IMR-90 (cell line): ENCODE measurements around the gene CEACAM21. TPM values are rescaled to one million over a fixed set of nuclear protein-coding genes. Genes with fewer than 3 reads are reported as not detected.

Experiments
- ATAC-seq: fragments of 200-7000 bp; cut with Tn5 transposase; 2 replicates; pipeline ENCODE4 v1.9.1; 2020; ENCODE audit warnings: low read depth, mild to moderate bottlenecking, moderate library complexity
- BruUV-seq: library from RNA; stranded (reverse); fragments of 400-500 nt; replicated peaks from 2 replicates; lab custom pipeline; 2021; lab: Mats Ljungman, UMichigan
- CTCF ChIA-PET: fragments of 300-600 bp; formaldehyde crosslinking; extraction: SDS; loops from one replicate; lab custom pipeline; 2021; ENCODE audit warnings: antibody characterized with exemption; lab: Yijun Ruan, JAX
- POLR2A ChIA-PET: fragments of 300-600 bp; sonication (Branson Sonifier 250); formaldehyde crosslinking; loops from one replicate; lab custom pipeline; 2022; ENCODE audit warnings: antibody characterized with exemption; ENCODE audit not compliant: unreplicated experiment; lab: Charles Lee
- DNase-seq: peaks from one replicate; pipeline ENCODE4 v3.0.0; 2013
- H2AFZ ChIP-seq: replicated peaks from 2 replicates; pipeline ENCODE3; 2013; ENCODE audit warnings: low read length, mild to moderate bottlenecking; ENCODE audit not compliant: poor library complexity
- H2AK5ac ChIP-seq: 2 replicates; pipeline ENCODE4 v1.6.1; 2013; ENCODE audit warnings: low read depth, low read length, inconsistent platforms
- H2AK9ac ChIP-seq: replicated peaks from 2 replicates; pipeline ENCODE3; 2013; ENCODE audit warnings: mild to moderate bottlenecking, low read depth, low read length, moderate library complexity; ENCODE audit not compliant: poor library complexity
- H2BK120ac ChIP-seq: 2 replicates; pipeline ENCODE4 v1.6.1; 2013; ENCODE audit warnings: low read depth, low read length, inconsistent platforms
- H2BK15ac ChIP-seq: 3 replicates; pipeline ENCODE4 v1.6.1; 2013; ENCODE audit warnings: low read depth, low read length, inconsistent platforms
- H2BK20ac ChIP-seq: 2 replicates; pipeline ENCODE4 v1.6.1; 2013; ENCODE audit warnings: low read depth, mild to moderate bottlenecking, inconsistent platforms, low read length, moderate library complexity
- H2BK5ac ChIP-seq: 2 replicates; pipeline ENCODE4 v1.6.1; 2013; ENCODE audit warnings: mild to moderate bottlenecking, low read depth, low read length, inconsistent platforms; ENCODE audit not compliant: poor library complexity, severe bottlenecking
- H3K14ac ChIP-seq: replicated peaks from 2 replicates; pipeline ENCODE4 v1.6.1; 2013; ENCODE audit warnings: low read depth, low read length, inconsistent platforms
- H3K18ac ChIP-seq: 2 replicates; pipeline ENCODE4 v1.6.1; 2013; ENCODE audit warnings: low read depth, low read length, control low read depth
- H3K23ac ChIP-seq: 2 replicates; pipeline ENCODE4 v1.6.1; 2013; ENCODE audit warnings: low read depth, low read length, inconsistent platforms
- H3K27ac ChIP-seq: 2 replicates; pipeline ENCODE4 v1.5.1; 2013; ENCODE audit warnings: mild to moderate bottlenecking, control low read depth, low read length; ENCODE audit not compliant: insufficient read depth
- H3K27me3 ChIP-seq: 2 replicates; pipeline ENCODE4 v1.6.1; 2013; ENCODE audit warnings: low read length; ENCODE audit not compliant: control insufficient read depth, insufficient read depth
- H3K36me3 ChIP-seq: 2 replicates; pipeline ENCODE4 v1.6.1; 2013; ENCODE audit warnings: low read length, mixed read lengths; ENCODE audit not compliant: control insufficient read depth, insufficient read depth
- H3K4ac ChIP-seq: 2 replicates; pipeline ENCODE4 v1.6.1; 2013; ENCODE audit warnings: low read depth, low read length, inconsistent platforms
- H3K4me1 ChIP-seq: 2 replicates; pipeline ENCODE4 v1.6.1; 2013; ENCODE audit warnings: low read length, mixed read lengths; ENCODE audit not compliant: control insufficient read depth, insufficient read depth
- H3K4me2 ChIP-seq: 2 replicates; pipeline ENCODE4 v1.6.1; 2013; ENCODE audit warnings: low read depth, mild to moderate bottlenecking, control low read depth, low read length, moderate library complexity
- H3K4me3 ChIP-seq: 2 replicates; pipeline ENCODE4 v1.5.1; 2013; ENCODE audit warnings: low read depth, mild to moderate bottlenecking, control low read depth, low read length, moderate library complexity; ENCODE audit not compliant: insufficient read depth
- H3K56ac ChIP-seq: 2 replicates; pipeline ENCODE4 v1.6.1; 2013; ENCODE audit warnings: low read length, inconsistent platforms; ENCODE audit not compliant: insufficient read depth; ENCODE audit errors: extremely low read depth
- H3K79me1 ChIP-seq, 2 experiments: 2 replicates each; pipeline ENCODE4 v1.6.1; 2013; ENCODE audit warnings: low read length in 2 of 2, inconsistent platforms in 1 of 2, low read depth in 1 of 2
- H3K9ac ChIP-seq: 2 replicates; pipeline ENCODE4 v1.6.1; 2013; ENCODE audit warnings: low read depth, low read length, control low read depth
- H3K9me1 ChIP-seq: 2 replicates; pipeline ENCODE4 v1.6.1; 2013; ENCODE audit warnings: low read length, inconsistent platforms; ENCODE audit not compliant: insufficient read depth
- H3K9me3 ChIP-seq: 2 replicates; pipeline ENCODE4 v1.6.1; 2013; ENCODE audit warnings: low read length; ENCODE audit not compliant: control insufficient read depth, insufficient read depth
- H4K20me1 ChIP-seq: 2 replicates; pipeline ENCODE4 v1.6.1; 2013; ENCODE audit warnings: low read length, inconsistent platforms; ENCODE audit not compliant: insufficient read depth
- H4K5ac ChIP-seq: 2 replicates; pipeline ENCODE4 v1.6.1; 2013; ENCODE audit warnings: mild to moderate bottlenecking, low read depth, low read length, control low read depth
- H4K8ac ChIP-seq, 2 experiments: 2 replicates each; pipeline ENCODE4 v1.6.1; 2013; ENCODE audit warnings: low read depth in 2 of 2, low read length in 2 of 2, control low read depth in 1 of 2, inconsistent platforms in 1 of 2
- H4K91ac ChIP-seq: 2 replicates; pipeline ENCODE4 v1.6.1; 2013; ENCODE audit warnings: low read depth, low read length, inconsistent platforms; ENCODE audit not compliant: insufficient read depth
- BHLHE40 ChIP-seq: fragments of 150-350 bp; IDR thresholded peaks from 2 replicates; pipeline ENCODE4 v1.6.1; 2016; ENCODE audit warnings: mild to moderate bottlenecking, low read depth, low read length
- CHD1 ChIP-seq: IDR thresholded peaks from 2 replicates; pipeline ENCODE4 v1.6.1; 2012; ENCODE audit warnings: low read depth, low read length, improper control_type of control experiment
- CTCF ChIP-seq: conservative IDR thresholded peaks from 2 replicates; pipeline ENCODE4 v1.5.1; 2012; ENCODE audit warnings: mild to moderate bottlenecking, low read depth, low read length, improper control_type of control experiment
- MAZ ChIP-seq: IDR thresholded peaks from 2 replicates; pipeline ENCODE4 v1.6.1; 2012; ENCODE audit warnings: low read depth, mild to moderate bottlenecking, low read length, improper control_type of control experiment, moderate library complexity, borderline replicate concordance
- POLR2A ChIP-seq: IDR thresholded peaks from 2 replicates; pipeline ENCODE4 v1.6.1; 2012; ENCODE audit warnings: mild to moderate bottlenecking, low read depth, low read length
- RAD21 ChIP-seq: IDR thresholded peaks from 2 replicates; pipeline ENCODE4 v1.6.1; 2012; ENCODE audit warnings: low read length, improper control_type of control experiment
- RCOR1 ChIP-seq: IDR thresholded peaks from 2 replicates; pipeline ENCODE4 v1.6.1; 2012; ENCODE audit warnings: mild to moderate bottlenecking, low read length, improper control_type of control experiment; ENCODE audit not compliant: insufficient replicate concordance
- SMC3 ChIP-seq: fragments of 150-350 bp; IDR thresholded peaks from 2 replicates; pipeline ENCODE4 v1.6.1; 2016; ENCODE audit warnings: low read depth, mild to moderate bottlenecking, antibody characterized with exemption, low read length, moderate library complexity
- WGBS, 2 experiments: methylation state at CpG; one replicate each; pipeline versions ENCODE4 v1.1.5 to v1.1.7; 2013; ENCODE audit warnings: missing lambda C conversion rate in 2 of 2; ENCODE audit not compliant: insufficient read length in 1 of 2; ENCODE audit errors: extremely low coverage in 2 of 2; 5-methylcytosine and 5-hydroxymethylcytosine counted together
- dilution Hi-C: fragments of 300-500 bp; cut with HindIII; formaldehyde crosslinking; loops from one replicate; pipeline ENCODE4 v1.14.3; 2018; ENCODE audit warnings: low sequenced_read_pairs; ENCODE audit not compliant: unreplicated experiment
- in situ Hi-C: fragments of 300-500 bp; cut with MboI; formaldehyde crosslinking; loops from 3 replicates; pipeline ENCODE4 v1.14.3; 2019; ENCODE audit warnings: low sequenced_read_pairs, inconsistent platforms, mixed read lengths
- intact Hi-C: fragments of 100-400 bp; cut with micrococcal nuclease; formaldehyde crosslinking; loops from 2 replicates; pipeline ENCODE4 v1.10.0; 2022
- polyA plus RNA-seq, 3 experiments: library from polyadenylated mRNA; depleted of rRNA; stranded (reverse); fragments of >200 nt; gene quantifications; 2 replicates each; pipeline ENCODE4 v1.2.3, GENCODE V29; 2012; ENCODE audit warnings: low replicate concordance in 1 of 3
- total RNA-seq: library from RNA; depleted of rRNA; stranded (reverse); fragments of >200 nt; gene quantifications from 2 replicates; pipeline ENCODE4 v1.2.3, GENCODE V29; 2012

Gene CEACAM21
- total and polyA plus RNA-seq, 2 of the 4 experiments (the other 2 are of a cell fraction) = not detected

- no peak overlapping the region for H3K14ac ChIP-seq
- in situ Hi-C loops = no loop called here
- H3K23ac ChIP-seq = no peak overlapping the region
- H3K27ac ChIP-seq = no peak overlapping the region
- H3K18ac ChIP-seq = no peak overlapping the region
- H3K4ac ChIP-seq = no peak overlapping the region
- ChIA-PET POLR2A (no interaction called here), CTCF (no interaction called here)
- no peaks in the 10 kb centered on the region for H3K9me1 ChIP-seq
- WGBS, 2 experiments = 50% methylated on average over 1 of the region's 1 CpG; no CpG with 5 or more reads in 1 of the 2 experiments
- H2AK9ac ChIP-seq = no peak overlapping the region
- H3K9ac ChIP-seq = no peak overlapping the region
- no peak overlapping the region for H3K4me2 ChIP-seq
- H3K27me3 ChIP-seq = no peaks in the 10 kb centered on the region
- no peak overlapping the region for H4K8ac ChIP-seq
- H3K56ac ChIP-seq = no peak overlapping the region
- H4K91ac ChIP-seq = no peak overlapping the region
- no TSS peak for BruUV-seq
- no peak for TF ChIP-seq CTCF
- TF ChIP-seq MAZ = no peak
- TF ChIP-seq CHD1 = no peak
- no peak for TF ChIP-seq POLR2A
- TF ChIP-seq BHLHE40 = no peak
- TF ChIP-seq RAD21 = no peak
- no peak for TF ChIP-seq RCOR1
- no peak for TF ChIP-seq SMC3
- H2BK120ac ChIP-seq = no peak overlapping the region
- no peak overlapping the region for H2AFZ ChIP-seq
- no peak for ATAC-seq
- dilution Hi-C loops = no loop called here
- no peak overlapping the region for H2AK5ac ChIP-seq
- H2BK20ac ChIP-seq = no peak overlapping the region
- H3K4me3 ChIP-seq = no peak overlapping the region
- H3K36me3 ChIP-seq = no peaks in the 10 kb centered on the region
- H3K79me1 ChIP-seq = no peaks in the 10 kb centered on the region
- H3K9me3 ChIP-seq = no peaks in the 10 kb centered on the region
- no peak overlapping the region for H2BK15ac ChIP-seq
- intact Hi-C loops = no loop called here
- no peak overlapping the region for H4K5ac ChIP-seq
- no peak for DNase-seq
- H3K4me1 ChIP-seq = no peaks in the 10 kb centered on the region
- no peak overlapping the region for H2BK5ac ChIP-seq
- no peaks in the 10 kb centered on the region; the same call in 1 of the 2 replicates for H4K20me1 ChIP-seq
Observed at GRCh38 chr19:41584931-41585330, 9.0 kb downstream of the CEACAM21 start.
